ENCODE data around the gene CDKN3.

CDKN3 gene, protein sequence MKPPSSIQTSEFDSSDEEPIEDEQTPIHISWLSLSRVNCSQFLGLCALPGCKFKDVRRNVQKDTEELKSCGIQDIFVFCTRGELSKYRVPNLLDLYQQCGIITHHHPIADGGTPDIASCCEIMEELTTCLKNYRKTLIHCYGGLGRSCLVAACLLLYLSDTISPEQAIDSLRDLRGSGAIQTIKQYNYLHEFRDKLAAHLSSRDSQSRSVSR

DNA sequence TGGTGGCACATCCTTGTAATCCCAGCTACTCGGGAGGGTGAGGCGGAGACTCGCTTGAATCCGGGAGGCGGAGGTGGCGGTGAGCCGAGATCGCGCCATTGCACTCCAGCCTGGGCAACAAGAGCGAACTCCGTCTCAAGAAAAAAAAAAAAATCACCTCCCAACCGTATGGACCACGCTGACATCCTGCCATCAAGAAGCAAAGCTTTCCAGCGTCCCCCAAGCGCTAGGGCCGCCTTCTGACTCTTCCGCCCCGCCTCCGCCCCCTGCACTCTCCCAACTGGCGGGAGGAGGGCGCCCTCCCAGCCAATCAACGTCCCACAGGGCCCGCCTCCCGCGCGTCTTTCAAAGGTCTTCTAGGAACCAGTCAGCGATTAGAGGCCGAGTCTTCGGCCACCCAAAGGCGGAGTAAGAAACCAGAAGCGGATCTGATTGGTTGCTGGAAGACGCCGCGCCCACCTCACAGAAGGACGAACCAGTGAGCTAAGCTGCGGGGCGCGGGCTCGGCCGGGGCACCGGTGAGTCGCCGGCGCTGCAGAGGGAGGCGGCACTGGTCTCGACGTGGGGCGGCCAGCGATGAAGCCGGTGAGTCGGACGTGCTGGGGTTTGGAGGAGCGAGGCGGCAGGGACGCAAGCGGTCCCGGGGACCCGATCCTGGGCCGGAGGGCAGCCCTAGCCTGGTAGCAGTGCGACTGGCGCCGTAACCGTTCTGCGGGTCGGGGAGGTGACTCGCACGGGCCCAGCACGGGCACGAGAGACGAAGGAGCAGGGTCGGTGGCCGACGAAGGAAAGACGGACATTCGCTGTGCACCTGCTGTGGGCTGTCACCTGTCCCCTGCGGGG is at the start of gene CDKN3:
Gene CDKN3, plus strand, starts transcription at position 515 of the 843 bp plus-strand sequence. Its CDS starts 62 bp downstream, at position 577.
- peak; percentile 98 for DNase-seq

DNA sequence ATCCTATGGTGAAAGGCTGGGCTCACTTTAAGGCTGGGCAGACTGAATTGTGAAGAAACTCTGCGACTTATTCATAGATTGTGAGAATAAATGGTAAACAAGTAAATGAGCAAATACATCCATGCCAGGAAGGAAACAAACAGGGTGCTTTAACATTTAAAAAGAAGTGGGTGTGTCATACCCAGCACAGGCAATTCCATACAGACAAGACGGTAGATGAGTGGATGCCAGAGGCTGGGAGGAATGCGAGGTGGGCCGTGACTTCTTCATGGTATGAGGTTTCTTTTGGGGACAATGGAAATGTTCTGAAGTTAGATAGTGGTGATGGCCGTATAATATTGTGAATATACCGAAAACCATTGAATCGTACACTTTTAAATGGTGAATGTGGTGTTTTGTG is 49.8 kb upstream of the CDKN3 start:
- DNase-seq: no peak

DNA sequence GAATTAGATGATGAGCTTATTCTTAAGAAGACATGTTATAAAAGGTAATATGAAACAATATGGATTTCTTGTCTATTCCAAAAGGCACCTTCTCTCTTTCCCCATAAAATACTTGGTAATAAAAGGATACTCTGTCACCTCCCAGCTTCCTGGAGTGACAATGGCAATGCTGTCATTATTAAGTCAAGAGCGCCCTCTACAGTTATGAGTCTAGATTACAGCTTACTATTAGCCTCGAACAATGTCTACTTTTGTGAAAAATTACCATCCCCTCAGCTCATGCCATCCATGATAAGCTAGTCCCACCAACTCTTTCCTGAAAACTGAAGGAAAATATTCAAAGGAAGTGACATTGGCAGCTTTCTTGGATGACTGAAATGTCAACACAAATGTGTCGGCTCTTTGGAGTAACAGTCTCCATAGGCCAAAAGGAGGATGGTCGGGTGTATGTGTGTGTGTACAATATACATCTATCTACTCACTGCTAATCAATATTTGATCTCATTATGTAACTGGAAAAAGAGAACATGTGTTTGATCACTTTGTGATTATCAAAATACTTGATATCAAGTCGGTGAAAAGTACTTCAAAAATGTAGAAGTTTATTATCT is 48.7 kb upstream of the CDKN3 start:
- DNase-seq: peak; percentile 33

DNA sequence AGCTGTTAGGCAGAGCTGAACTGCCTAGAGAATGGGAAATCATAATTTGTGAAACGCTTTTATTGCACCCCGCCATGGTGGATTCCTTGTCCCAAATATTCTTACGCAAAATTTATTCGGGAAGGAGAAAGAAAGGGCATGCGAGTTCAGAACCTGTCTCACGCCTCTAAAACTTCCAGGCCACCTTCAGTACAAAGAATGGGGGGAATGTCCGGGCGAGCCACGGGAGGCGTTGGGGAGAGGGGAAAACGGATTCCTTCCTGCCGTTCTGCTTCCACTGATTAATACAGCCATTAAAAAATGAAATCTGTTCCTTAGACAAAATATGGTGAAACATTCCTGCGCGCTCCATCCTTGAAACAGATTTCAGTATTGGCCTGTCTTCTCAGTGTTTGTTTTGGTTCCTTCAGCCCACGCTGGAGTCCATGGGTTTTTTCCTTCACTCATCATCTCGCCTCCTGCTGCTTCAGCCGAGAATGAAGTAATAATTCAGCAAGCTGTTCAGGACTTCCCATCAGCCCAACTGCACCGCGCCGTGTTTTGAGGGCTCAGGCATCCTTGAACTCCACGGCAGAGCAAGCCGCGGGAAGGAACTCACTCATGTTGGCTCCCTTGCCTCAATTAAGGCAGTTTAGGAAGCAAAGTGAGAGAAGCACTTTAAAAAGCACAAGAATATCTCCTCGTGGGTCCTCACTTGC is 47.7 kb upstream of the CDKN3 start:
- no peak for DNase-seq

DNA sequence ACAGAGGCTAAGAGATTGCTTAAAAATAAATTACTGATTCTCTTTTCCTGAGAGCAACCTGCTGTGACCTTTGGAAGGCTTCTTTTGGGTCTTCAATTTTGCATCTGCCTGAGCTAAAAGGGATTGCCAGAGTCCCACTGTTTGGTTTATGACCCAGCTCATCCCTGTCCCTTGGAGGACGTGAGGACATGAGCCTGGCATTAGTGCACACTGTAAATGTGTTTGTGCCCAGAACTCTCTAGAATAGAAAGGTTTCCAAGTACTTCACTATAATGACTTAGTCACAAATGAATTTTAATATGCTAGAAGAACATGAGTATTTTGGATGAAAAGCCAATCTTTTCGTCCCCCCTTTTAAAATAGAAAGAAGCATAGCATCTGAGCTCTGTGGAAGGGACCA is 47.1 kb upstream of the CDKN3 start:
- DNase-seq: no peak

DNA sequence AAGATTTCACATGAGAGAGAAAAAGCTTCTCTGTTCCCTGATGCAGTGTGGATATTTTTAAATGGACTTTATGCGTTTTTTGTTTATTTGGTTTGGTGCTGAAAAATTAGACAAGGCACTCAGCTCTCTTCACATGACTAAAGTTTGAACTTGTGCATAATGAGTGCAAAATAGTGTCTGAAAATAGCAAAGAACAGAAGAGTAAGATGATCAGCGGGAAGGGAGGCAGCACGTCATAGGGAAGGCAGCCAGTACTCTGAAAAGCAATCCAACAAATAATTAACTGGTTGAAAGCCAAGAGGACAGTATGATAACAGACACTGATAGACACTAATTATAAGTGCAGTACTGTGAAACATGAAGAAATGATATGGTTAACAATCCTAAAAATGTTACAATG is 46.6 kb upstream of the CDKN3 start:
- DNase-seq: no peak

DNA sequence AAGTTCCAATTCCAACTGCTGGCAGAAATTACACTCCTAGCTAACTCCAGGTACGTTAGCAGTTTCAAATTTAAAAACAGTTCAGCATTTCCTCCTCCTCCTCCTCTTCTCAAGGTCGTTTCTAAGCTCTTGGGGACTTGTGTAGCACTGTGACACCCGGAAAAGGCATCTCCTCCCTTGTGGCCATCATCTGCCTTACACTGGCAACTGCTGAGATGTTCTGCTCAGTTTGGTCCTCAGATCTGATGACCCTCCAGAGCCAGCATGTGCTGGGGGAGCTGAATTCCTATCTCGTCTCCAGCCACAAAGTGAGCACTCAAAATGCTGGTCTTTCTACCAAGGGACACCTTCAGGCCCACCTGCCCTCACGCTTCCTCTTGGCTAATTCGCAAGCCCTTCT is 43.5 kb upstream of the CDKN3 start:
- no peak for DNase-seq

DNA sequence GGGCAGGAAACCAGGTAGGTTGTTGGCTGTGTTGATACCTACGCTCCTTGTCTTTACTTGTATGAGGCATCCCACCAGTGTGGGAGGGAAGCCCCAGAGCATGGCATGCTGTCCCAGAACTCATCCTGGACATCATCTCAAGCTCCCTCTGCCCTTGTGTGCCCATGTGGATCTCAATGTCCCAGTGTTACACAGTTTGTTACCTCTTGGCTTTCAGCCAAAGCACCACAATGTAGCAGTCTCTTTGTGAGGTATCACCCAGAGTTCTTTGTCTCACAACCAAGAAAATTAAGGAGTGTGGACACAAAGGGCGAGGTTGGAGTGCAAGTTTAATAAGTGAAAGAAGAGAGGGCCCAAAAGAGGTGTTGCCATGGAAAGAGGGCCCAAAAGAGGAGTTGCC is 43.1 kb upstream of the CDKN3 start:
- no peak for DNase-seq

DNA sequence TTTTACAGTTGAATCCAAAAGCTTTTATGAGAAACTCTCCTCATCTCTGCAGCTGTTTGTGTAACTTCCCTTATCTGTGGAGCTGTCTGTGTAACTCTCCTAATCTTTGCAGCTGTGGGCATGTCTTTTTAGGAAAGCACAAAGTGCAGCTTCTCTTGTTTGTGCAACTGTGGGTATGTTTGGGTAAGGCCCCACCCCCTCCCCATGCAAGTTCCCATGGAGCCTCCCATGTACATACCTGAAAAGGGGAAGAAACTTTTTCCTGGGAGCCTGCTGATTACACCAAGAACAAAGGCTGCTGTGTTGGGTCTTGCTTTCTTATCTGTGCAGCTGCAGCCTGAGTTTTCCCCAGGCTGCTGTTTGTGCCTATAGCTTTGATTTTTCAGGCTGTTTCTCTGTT is 42.7 kb upstream of the CDKN3 start:
- no peak for DNase-seq

DNA sequence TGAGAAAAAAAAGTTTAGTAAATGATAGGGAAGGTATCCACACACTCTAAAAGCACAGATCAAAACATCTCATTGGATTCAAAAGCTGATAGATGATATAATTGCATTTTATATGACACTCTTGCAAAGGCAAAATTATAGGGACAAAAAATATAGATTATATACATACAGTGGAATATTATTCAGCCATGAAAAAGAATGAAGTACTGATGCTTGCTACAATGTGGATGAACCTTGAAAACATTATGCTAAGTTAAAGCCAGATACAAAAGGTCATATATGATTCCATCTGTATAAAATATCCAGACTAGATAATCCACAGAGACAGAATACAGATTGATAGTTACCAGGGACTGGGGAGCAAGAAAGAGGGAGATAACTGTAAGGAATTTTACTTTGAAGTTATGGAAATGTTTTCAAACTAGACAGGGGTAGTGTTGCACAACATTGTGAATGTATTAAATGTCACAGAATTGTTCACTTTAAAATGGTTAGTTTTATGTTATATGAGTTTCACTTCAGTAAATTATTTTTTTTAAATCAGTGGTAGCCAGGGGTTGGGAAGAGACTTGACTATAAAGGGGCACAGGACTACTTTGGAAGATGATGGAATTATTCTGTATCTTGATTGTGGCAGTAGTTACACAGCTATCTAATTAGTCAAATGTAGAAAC is 41.7 kb upstream of the CDKN3 start:
- no peak for DNase-seq

DNA sequence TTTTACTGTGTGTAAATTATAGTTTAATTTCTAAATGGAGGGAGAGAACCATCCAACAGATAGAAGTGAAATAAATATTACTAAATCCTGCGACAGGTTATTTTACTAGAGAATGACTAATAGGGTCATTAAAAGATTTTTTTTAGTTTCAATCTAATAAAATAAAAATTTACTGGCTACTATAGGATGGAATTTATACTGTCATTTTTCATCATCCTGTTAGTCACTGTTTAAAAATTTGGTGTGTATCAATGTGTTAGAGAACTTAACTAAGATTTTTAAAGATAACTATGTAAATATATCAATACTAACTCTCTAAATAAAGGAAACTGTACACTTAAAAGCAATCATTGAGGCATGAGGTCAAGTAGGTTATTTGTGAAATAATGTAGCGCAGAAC is 41.1 kb upstream of the CDKN3 start:
- no peak for DNase-seq

DNA sequence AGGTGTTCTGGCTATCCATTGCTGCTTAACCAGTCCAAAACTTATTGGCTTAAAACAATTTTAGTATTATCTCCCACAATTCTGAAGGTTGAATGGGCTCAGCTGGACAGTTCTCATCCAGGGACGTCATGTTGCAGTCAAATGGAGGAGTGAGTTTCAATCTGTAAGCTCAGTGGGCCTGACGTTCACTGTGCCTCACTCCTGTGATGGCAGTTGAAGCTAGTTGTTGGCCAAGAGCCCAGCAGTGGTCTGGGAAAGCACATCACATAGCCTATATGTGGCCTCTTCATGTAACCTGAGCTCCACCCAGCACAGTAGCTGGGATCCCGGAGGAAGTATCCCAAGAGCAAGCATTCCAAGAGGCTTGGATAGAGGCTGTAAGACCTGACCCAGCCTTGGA is 40.6 kb upstream of the CDKN3 start:
- no peak for DNase-seq

DNA sequence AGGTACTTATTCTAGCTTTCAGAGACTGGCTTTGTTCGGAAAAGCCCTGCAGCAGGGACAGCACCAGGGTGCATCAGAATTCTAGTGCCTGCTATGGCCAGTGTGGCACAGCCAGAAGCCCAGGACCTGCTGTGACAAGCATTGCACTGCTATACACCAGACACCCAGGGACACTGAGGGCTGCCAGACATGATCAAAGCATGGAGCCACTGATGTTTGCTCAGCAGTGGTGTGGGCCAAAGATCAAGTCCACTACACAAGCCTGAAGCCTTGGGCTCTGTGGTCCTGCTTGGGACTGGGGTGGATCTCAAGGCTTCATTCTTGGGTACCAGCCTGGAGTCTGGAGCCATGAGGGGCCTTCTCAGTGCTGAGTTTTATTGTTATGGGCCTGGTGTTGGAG is 36.1 kb upstream of the CDKN3 start:
- no peak for DNase-seq

DNA sequence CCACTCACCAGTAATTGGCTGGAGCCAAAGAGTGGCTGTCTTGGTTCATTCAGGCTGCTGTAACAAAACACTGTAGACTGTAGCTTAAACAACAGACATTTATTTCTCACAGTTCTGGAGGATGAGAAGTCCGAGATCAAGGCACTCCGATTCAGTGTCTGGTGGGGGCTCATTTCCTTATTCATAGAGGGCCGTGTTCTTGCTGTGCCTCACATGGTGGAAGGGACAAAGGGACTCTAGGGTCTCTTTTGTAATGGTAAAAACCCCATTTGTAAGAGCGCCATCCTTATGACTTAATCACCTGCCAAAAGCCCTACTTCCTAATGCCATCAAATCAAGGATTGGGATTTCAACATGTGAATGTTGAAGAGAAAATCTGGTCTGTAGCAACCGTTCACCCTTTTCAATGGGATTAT is 34.7 kb upstream of the CDKN3 start:
- no peak for DNase-seq

DNA sequence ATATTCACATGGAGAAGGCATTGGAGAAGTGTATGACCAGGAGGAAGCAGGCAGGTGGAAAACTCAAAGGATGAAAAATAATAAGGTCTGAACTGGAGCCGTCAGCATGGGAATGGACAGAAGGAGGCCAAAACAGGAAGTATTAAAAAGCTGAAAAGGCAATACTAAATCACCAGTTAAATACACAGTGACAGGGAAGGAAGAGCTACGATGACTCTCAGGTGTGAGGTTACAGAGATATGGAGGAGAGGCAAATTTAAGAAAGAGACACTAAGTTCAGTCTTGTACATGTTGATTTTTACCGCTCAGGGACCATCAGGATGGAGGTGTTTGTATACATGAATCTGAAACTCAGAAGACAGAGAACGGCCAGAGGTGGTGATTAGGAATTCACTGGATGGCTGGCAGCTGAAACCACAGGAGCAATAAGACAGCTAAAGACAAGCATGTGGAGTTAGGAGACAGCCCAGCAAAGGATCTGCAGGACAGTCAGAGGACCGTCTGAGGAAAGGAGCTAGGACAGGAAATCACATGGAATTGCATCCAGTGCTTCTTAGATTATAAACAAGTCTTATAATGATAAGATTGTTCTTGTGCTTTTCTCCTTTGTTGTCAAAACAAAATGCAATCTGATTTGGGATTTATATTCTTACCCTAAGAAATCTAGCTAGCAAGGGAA is 33.9 kb upstream of the CDKN3 start:
- no peak for DNase-seq

DNA sequence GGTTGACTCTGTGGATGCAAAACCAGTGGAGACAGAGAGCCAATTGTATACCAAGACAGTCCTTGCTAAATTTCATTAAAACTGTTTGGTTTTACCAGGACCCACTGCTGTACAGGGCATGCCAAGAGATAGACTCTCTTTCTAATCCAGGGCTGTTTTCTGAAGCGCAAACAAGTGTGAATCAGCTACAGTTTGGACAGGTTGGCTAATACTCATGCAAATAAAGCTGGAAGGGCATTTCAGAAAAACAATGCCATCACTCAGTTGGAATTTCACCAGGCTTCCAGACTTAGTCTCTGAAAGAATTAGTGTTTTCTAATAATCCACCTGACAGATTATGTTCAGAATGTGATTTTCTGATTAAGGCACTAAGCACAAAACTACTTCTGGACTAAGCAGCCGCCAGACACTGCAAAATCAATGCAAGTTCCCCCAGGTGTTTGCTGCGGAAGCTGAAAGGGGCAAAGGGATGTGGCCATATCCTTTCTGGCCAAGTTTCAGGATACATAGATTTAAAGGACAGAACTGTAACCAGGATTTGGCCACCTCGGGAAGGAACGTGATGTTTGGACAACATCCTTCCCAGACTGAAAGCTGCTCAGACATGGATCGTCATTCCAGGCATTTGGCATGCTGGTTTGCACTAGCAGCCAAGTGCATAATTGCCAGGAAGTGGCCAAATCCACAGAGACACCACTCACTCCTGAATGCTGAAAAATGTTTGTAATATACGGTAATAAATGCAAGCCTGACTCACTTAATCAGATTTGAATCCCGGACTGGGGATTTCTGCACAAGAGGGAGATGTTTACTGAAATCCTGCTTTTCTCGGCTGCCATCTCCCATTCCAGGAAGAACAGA is 32.0 kb upstream of the CDKN3 start:
- DNase-seq: no peak

DNA sequence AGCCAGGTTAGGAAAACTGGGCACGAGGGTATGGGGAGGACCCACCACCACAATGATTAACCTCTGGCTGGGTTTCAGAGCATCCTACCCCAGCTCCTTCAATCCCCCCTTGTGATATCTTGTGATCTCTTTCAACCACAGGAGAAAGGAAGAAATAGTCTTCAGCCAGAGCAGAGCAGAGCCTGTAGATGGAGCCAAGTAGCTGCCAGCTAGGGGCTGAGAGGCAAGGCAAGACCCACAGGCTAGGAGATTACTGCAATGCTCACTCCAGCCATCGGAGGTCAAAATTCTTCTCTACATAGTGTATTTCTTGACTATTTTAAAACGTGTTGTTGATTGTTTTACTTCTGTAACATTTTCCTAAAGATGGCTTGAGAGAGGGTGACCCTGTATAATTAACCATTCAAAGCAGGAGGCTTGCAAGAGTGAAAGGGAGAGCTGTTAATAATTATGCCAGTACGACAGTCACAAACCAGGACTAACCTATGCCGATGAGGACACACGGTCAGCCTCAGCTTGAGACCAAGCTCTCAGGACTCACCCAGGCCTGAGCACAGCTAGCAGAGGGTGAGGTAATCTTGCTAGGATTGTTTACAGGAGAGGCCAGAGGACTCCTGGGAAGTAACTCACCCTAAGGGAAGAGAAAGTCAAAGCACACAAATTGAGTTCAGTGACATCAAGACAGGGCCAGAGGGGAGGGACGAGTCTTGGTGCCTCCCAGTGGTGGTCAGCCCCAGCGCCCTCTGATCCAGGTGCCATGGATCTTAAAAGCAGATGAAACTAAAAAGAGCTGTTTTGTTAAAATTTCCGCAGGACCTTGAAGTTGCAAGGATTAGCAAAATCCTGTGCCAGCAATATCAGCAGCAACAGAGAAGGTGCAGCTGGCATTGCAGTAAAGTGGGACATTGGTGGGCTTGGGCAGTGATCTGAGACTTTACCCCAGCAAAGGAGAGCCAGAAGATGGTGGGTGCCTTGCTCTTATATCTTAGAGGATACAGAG is 29.8 kb upstream of the CDKN3 start:
- DNase-seq: peak; percentile 38

DNA sequence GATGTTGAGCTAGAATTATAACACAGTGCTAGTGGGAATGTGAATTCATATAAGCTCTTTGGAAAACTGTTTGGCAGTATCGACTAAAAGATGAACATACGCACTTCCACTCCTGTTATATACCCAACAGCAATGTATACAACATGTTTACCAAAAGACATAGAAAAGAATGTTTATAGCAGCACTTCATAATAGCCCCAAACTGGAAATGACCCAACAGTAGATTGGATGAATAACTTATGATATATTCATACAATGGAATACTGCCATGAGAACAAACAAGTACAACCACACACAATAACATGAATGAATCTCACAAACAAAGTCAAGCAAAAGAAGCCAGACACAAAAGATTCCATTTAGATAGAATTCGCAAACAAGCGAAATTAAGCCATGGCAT is 28.5 kb upstream of the CDKN3 start:
- no peak for DNase-seq

DNA sequence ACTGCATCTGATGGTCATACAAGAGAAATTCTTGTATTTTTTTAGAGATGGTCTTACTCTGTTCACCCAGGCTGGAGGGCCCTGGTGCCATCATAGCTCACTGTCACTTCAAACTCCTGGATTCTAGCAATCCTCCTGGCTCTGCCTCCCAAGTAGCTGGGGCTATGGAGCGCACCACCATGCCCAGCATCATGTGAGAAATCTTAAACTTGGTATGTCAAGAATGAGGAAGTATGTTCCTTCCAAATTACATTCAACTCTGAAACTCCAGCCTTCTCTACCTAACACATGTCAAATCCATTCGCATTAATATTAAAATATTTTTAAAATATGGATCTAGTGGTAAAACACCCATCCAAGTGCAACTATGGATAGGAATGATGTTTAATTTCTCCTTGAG is 27.5 kb upstream of the CDKN3 start:
- no peak for DNase-seq

Measured in CD4-positive, alpha-beta T cell treated with Interleukin-12 subunit alpha and Interleukin-12 subunit beta, for 1 hour (primary cell).